CD8-positive, alpha-beta memory T cell (primary cell): Measurements from ENCODE around the gene APOF. TPM values are rescaled to one million over a fixed set of nuclear protein-coding genes. Genes with fewer than 3 reads are reported as not detected.
"Not testable (repeated sequence)": the region's sequence is repeated elsewhere in the genome, so short reads cannot be mapped to it uniquely, and the experiment has no call there.

Experiments
- CTCF ChIA-PET: fragments of 350-600 bp; sonication (Branson Sonifier 250); formaldehyde crosslinking; loops from one replicate; lab custom pipeline; 2021; ENCODE audit warnings: antibody characterized with exemption; lab: Charles Lee
- POLR2A ChIA-PET: fragments of 350-600 bp; sonication (Branson Sonifier 250); formaldehyde crosslinking; loops from one replicate; lab custom pipeline; 2021; ENCODE audit warnings: antibody characterized with exemption; lab: Charles Lee
- DNase-seq, 5 donors: peaks; one replicate each; pipeline versions ENCODE4 v3.0.0 to v3.0.0-alpha.2; 2020 to 2022; ENCODE audit warnings: mixed read lengths in 1 of 5
- H3K27ac ChIP-seq: one replicate; pipeline ENCODE4 v1.7.0; 2013; ENCODE audit warnings: low read depth, mild to moderate bottlenecking, low read length, moderate library complexity
- H3K27me3 ChIP-seq: 2 replicates; pipeline ENCODE4 v1.7.0; 2013; ENCODE audit warnings: low read length, mild to moderate bottlenecking; ENCODE audit not compliant: insufficient read depth, poor library complexity, severe bottlenecking
- H3K36me3 ChIP-seq: 2 replicates; pipeline ENCODE4 v1.7.0; 2013; ENCODE audit warnings: mild to moderate bottlenecking, low read length, moderate library complexity; ENCODE audit not compliant: insufficient read depth
- H3K4me1 ChIP-seq: 2 replicates; pipeline ENCODE4 v1.7.0; 2013; ENCODE audit warnings: mild to moderate bottlenecking, low read length, moderate library complexity; ENCODE audit not compliant: insufficient read depth
- H3K4me3 ChIP-seq: 2 replicates; pipeline ENCODE4 v1.7.0; 2013; ENCODE audit warnings: mild to moderate bottlenecking, low read length
- H3K9me3 ChIP-seq: 2 replicates; pipeline ENCODE4 v1.7.0; 2013; ENCODE audit warnings: mild to moderate bottlenecking, low read length
- H3K27ac Mint-ChIP-seq, 8 donors: one replicate each; pipeline ENCODE4 v1.8.0; 2020 to 2021; ENCODE audit warnings: mixed read lengths in 8 of 8, mild to moderate bottlenecking in 6 of 8, inconsistent platforms in 3 of 8, moderate library complexity in 3 of 8
- H3K27me3 Mint-ChIP-seq, 2 donors: one replicate each; pipeline ENCODE4 v1.8.0; 2020 to 2021; ENCODE audit warnings: mixed read lengths in 2 of 2, mild to moderate bottlenecking in 1 of 2, moderate library complexity in 1 of 2
- H3K36me3 Mint-ChIP-seq, 3 donors: one replicate each; pipeline ENCODE4 v1.8.0; 2020 to 2021; ENCODE audit warnings: mixed read lengths in 3 of 3, inconsistent platforms in 1 of 3, mild to moderate bottlenecking in 1 of 3
- H3K4me1 Mint-ChIP-seq, 3 donors: one replicate each; pipeline ENCODE4 v1.8.0; 2020 to 2021; ENCODE audit warnings: mixed read lengths in 3 of 3, inconsistent platforms in 1 of 3, mild to moderate bottlenecking in 1 of 3
- H3K4me3 Mint-ChIP-seq, 7 donors: one replicate each; pipeline ENCODE4 v1.8.0; 2020 to 2021; ENCODE audit warnings: mixed read lengths in 7 of 7, mild to moderate bottlenecking in 6 of 7, moderate library complexity in 4 of 7, inconsistent platforms in 2 of 7
- H3K9me3 Mint-ChIP-seq, 5 donors: one replicate each; pipeline ENCODE4 v1.8.0; 2020 to 2022; ENCODE audit warnings: mixed read lengths in 5 of 5, mild to moderate bottlenecking in 3 of 5, moderate library complexity in 2 of 5, inconsistent platforms in 1 of 5
- polyA plus RNA-seq: library from polyadenylated mRNA; unstranded; fragments of 300-500 nt; fragmentation: Illumina TruSeq; gene quantifications from one replicate; pipeline ENCODE4 v1.2.3, GENCODE V29; 2021
- total RNA-seq, 2 experiments: library from RNA; stranded (reverse); gene quantifications; one replicate each; pipeline ENCODE4 v1.2.3, GENCODE V29; 2021

APOF gene
- total and polyA plus RNA-seq, 3 experiments from 2014 or later, result not detected

DNA sequence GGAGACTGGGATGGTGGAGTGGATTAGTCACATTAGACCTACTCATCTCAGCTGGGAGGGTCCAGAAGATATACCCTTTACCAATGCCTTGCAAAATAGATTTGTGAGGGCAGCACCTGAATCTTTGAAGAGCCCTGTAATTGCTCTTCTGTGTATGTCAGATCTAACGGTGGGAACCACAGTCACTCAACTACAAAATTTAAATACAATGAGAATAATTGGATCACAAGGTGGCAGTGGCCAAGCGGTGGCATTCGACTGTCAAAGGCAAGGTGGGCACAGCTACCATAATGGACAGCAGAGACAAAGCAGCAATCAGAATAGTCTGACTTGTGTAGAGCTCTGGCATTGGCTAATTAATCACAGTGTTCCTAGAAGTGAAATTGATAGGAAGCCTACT is 36.8 kb upstream of the APOF start:
- H3K27ac Mint-ChIP-seq, H3K4me3 Mint-ChIP-seq, H3K36me3 ChIP-seq, H3K27me3 Mint-ChIP-seq, H3K27ac ChIP-seq, H3K27me3 ChIP-seq, H3K4me3 ChIP-seq, DNase-seq, H3K4me1 Mint-ChIP-seq, H3K9me3 ChIP-seq, POLR2A ChIA-PET, CTCF ChIA-PET, H3K4me1 ChIP-seq: not testable (repeated sequence)
- H3K36me3 Mint-ChIP-seq, result peaks cover 0 to 12% (median 3%) of the 10 kb centered on the region in 3 donors
- peaks cover 4 to 17% (median 10%) of the 10 kb centered on the region in 5 donors for H3K9me3 Mint-ChIP-seq

DNA sequence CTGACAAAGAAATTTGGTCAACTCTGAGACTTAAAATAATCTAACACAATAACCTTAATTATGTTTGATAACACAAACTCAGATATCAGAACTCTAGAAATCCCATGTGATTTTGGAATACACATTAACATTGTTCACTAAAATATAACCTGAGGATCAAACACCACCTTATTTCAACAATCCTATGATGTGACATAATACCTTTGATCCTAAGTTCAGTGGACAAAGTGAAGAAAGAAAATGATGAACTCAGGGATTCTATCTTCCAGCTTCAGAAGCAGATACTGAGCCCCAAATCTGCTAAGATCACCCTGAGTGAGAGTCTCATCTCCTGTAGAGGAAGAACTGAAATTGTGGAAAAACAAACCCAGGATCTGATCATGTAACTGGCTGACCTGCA is 35.7 kb upstream of the APOF start:
- no peak overlapping the region for H3K27ac ChIP-seq
- ChIA-PET CTCF (no interaction called here), POLR2A (interaction anchor here (0.5 kb wide), 1 partner anchor 52 kb away, joined by 3 read pairs; no protein-coding TSS in a partner anchor)
- peaks cover 0 to 12% (median 3%) of the 10 kb centered on the region in 3 donors for H3K36me3 Mint-ChIP-seq
- H3K4me3 Mint-ChIP-seq, result no peak overlapping the region
- peaks cover 4 to 17% (median 10%) of the 10 kb centered on the region in 5 donors for H3K9me3 Mint-ChIP-seq
- no peaks in the 10 kb centered on the region for H3K27me3 ChIP-seq
- H3K27me3 Mint-ChIP-seq, result peaks cover 0 to 1% of the 10 kb centered on the region in 2 donors
- no peaks in the 10 kb centered on the region for H3K4me1 Mint-ChIP-seq
- H3K27ac Mint-ChIP-seq, result no peak overlapping the region
- no peaks in the 10 kb centered on the region for H3K9me3 ChIP-seq
- no peaks in the 10 kb centered on the region for H3K4me1 ChIP-seq
- no peaks in the 10 kb centered on the region for H3K36me3 ChIP-seq
- no peak for DNase-seq
- no peak overlapping the region for H3K4me3 ChIP-seq

DNA sequence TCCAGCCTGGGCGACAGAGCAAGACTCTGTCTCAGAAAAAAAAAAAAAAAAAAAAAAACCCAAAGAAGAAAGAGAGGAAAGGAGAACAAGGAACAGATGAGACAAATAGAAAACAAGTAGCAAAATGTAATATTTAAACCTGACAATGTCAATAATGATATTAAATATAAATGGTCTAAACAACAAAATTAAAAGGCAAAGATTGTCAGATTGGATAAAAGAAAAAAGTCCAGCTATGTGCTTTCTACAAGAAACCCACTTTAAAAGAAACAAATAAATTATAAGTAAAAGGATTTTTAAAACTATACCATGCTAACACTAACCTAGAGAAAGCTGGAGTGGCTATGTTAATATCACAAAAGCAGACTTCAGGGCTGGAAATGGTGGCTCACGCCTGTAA is 29.7 kb upstream of the APOF start:
- Histone ChIP-seq H3K27ac (no peak overlapping the region), H3K36me3 (no peaks in the 10 kb centered on the region), H3K9me3 (no peaks in the 10 kb centered on the region), H3K27me3 (no peaks in the 10 kb centered on the region), H3K4me3 (no peak overlapping the region), H3K4me1 (no peaks in the 10 kb centered on the region)
- no peaks in the 10 kb centered on the region for H3K27me3 Mint-ChIP-seq
- H3K4me3 Mint-ChIP-seq, result no peak overlapping the region
- ChIA-PET POLR2A (no interaction called here), CTCF (no interaction called here)
- H3K9me3 Mint-ChIP-seq, result peaks cover 0 to 2% (median 0%) of the 10 kb centered on the region in 5 donors
- H3K27ac Mint-ChIP-seq, result no peak overlapping the region
- no peaks in the 10 kb centered on the region for H3K4me1 Mint-ChIP-seq
- no peaks in the 10 kb centered on the region for H3K36me3 Mint-ChIP-seq
- no peak for DNase-seq

DNA sequence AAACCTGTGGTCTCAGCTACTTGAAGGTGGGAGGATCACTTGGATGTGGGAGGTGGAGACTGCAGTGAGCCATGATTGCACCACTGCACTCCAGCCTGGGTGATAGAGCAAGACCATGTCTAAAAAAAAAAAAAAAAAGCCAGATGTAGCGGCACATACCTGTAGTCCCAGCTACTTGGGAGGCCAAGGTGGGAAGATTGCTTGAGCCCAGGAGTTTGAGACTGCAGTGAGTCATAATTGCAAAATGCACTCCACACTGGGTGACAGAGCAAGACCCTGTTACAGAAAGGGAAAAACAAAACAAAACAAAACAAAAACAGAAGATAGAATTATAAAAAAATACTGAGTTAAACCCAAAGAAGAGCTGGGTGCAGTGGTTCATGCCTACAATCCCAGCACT is 29.1 kb upstream of the APOF start:
- Mint-ChIP-seq H3K4me3 (no peak overlapping the region), H3K27me3 (no peaks in the 10 kb centered on the region), H3K4me1 (no peaks in the 10 kb centered on the region), H3K36me3 (no peaks in the 10 kb centered on the region), H3K9me3 (peaks cover 0 to 2% (median 0%) of the 10 kb centered on the region in 5 donors), H3K27ac (no peak overlapping the region)
- H3K4me3 ChIP-seq, result no peak overlapping the region
- H3K27me3 ChIP-seq, result no peaks in the 10 kb centered on the region
- POLR2A ChIA-PET, result no interaction called here
- no peak for DNase-seq
- no peaks in the 10 kb centered on the region for H3K9me3 ChIP-seq
- H3K4me1 ChIP-seq, result no peaks in the 10 kb centered on the region
- CTCF ChIA-PET, result no interaction called here
- no peaks in the 10 kb centered on the region for H3K36me3 ChIP-seq
- H3K27ac ChIP-seq, result no peak overlapping the region

DNA sequence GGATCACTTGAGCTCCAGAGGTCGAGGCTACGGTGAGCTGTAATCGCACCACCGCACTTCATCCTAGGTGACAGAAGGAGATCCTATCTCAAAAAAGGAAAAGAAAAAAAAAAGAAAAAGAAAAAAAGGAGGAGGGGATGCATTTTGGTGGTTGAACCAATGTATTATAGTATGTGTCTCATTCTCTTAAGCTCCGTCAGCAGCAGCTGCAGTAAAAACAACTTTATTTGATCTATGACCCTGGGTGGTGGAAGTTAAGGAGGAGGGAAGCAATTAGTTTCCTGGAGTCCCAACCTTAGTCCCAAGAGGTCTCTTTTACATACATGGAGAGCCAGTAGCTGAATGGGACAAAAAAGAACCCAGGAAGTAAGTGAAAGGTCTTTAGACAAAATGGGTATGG is 26.8 kb upstream of the APOF start:
- H3K27me3 Mint-ChIP-seq, result peaks cover 0 to 2% of the 10 kb centered on the region in 2 donors
- no peaks in the 10 kb centered on the region for H3K36me3 Mint-ChIP-seq
- Histone ChIP-seq H3K36me3 (no peaks in the 10 kb centered on the region), H3K9me3 (no peaks in the 10 kb centered on the region), H3K27me3 (no peaks in the 10 kb centered on the region), H3K4me3 (no peak overlapping the region), H3K4me1 (no peaks in the 10 kb centered on the region), H3K27ac (no peak overlapping the region)
- peak overlapping the region in 1 of 8 donors; percentile 51 for H3K27ac Mint-ChIP-seq
- H3K9me3 Mint-ChIP-seq, result peaks cover 0 to 2% (median 0%) of the 10 kb centered on the region in 5 donors
- no peaks in the 10 kb centered on the region for H3K4me1 Mint-ChIP-seq
- no peak for DNase-seq
- ChIA-PET POLR2A (no interaction called here), CTCF (interaction anchor here (1.1 kb wide), 1 partner anchor 72 kb away, joined by 3 read pairs; no protein-coding TSS in a partner anchor)
- H3K4me3 Mint-ChIP-seq, result no peak overlapping the region

DNA sequence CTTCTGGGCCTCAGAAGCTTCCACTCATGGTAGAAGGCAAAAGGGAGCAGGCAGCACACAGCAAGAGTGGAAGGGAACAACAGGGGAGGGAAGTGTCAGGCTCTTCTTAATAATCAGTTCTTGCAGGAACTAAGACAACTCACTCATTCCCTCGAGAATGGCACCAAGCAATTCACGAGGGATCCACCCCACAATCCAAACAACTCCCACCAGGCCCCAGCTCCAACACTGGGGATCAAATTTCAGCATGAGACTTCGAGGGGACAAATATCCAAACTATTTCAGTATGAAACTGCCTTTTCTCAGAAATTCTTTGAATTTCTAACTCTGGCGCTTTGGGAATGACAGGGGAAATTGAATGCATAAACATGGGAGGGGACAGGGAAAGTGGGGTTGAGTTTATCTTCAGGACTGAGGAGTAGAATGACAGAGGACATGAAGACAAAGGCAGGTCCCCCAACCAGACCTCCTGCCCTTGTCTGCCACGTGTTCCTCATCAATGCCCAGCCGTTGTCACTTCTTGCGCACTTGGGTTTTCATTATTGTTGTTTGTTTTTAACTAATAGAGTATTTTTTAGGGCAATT is 24.6 kb upstream of the APOF start:
- CTCF ChIA-PET, result interaction anchor here (1.0 kb wide), 1 partner anchor 77 kb away, joined by 3 read pairs; no protein-coding TSS in a partner anchor
- no peaks in the 10 kb centered on the region for H3K36me3 ChIP-seq
- H3K4me1 Mint-ChIP-seq, result no peaks in the 10 kb centered on the region
- H3K27ac Mint-ChIP-seq, result peak overlapping the region in 1 of 8 donors; percentile 51
- H3K4me3 ChIP-seq, result no peak overlapping the region
- no peaks in the 10 kb centered on the region for H3K27me3 ChIP-seq
- POLR2A ChIA-PET, result no interaction called here
- H3K9me3 ChIP-seq, result no peaks in the 10 kb centered on the region
- peaks cover 0 to 2% (median 0%) of the 10 kb centered on the region in 5 donors for H3K9me3 Mint-ChIP-seq
- H3K27me3 Mint-ChIP-seq, result peaks cover 0 to 3% of the 10 kb centered on the region in 2 donors
- no peak overlapping the region for H3K4me3 Mint-ChIP-seq
- no peaks in the 10 kb centered on the region for H3K4me1 ChIP-seq
- DNase-seq, result no peak
- H3K36me3 Mint-ChIP-seq, result no peaks in the 10 kb centered on the region
- no peak overlapping the region for H3K27ac ChIP-seq

DNA sequence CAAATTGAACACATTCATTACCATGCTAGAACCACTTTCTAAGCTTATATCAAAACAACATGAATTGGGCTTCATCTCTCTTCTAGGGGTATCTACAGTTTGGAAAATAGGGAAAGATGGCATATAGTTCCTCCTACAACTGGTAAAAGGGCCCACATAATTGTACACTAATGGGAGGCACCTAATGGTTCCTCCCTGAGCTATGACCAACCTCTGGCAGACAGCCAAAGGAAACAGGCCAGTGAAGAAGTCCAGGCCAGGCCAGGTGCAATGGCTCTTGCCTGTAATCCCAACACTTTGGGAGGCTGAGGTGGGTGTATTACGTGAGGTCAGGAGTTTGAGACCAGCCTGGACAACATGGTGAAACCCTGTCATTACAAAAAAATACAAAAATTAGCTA is 23.2 kb upstream of the APOF start:
- no peaks in the 10 kb centered on the region for H3K9me3 ChIP-seq
- no peaks in the 10 kb centered on the region for H3K4me1 Mint-ChIP-seq
- H3K27me3 ChIP-seq, result no peaks in the 10 kb centered on the region
- no peak overlapping the region for H3K27ac ChIP-seq
- no peaks in the 10 kb centered on the region for H3K36me3 Mint-ChIP-seq
- no peak overlapping the region for H3K27ac Mint-ChIP-seq
- no peak for DNase-seq
- no peaks in the 10 kb centered on the region for H3K36me3 ChIP-seq
- no peaks in the 10 kb centered on the region for H3K4me1 ChIP-seq
- H3K27me3 Mint-ChIP-seq, result peaks cover 0 to 3% of the 10 kb centered on the region in 2 donors
- ChIA-PET CTCF (interaction anchor here (1.0 kb wide), 1 partner anchor 78 kb away, joined by 3 read pairs; no protein-coding TSS in a partner anchor), POLR2A (no interaction called here)
- no peak overlapping the region for H3K4me3 Mint-ChIP-seq
- H3K9me3 Mint-ChIP-seq, result no peaks in the 10 kb centered on the region
- no peak overlapping the region for H3K4me3 ChIP-seq

DNA sequence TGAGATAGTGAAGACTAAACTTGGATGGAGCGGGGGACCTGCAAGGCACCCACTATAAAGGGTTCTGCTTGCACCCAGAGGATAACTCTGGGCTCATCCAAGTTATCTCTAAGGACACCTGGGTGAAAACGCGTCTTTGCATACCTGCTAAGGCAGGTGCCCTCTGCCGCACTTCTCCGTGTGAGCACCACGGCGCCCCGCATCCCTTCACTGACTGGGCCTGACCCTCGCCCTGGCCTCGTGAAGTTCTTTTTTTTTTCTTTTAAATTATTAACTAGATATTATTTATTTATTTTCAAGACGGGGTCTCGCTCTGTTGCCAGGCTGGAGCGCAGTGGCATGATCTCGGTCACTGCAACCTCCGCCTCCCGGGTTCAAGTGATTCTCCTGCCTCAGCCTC is 20.0 kb upstream of the APOF start:
- Mint-ChIP-seq H3K36me3 (no peaks in the 10 kb centered on the region), H3K27ac (no peak overlapping the region), H3K4me1 (no peaks in the 10 kb centered on the region), H3K27me3 (peaks cover 0 to 3% of the 10 kb centered on the region in 2 donors), H3K9me3 (no peaks in the 10 kb centered on the region), H3K4me3 (no peak overlapping the region)
- ChIA-PET POLR2A (no interaction called here), CTCF (interaction anchor here (1.4 kb wide), 1 partner anchor 15 kb away, joined by 3 read pairs; no protein-coding TSS in a partner anchor)
- H3K4me3 ChIP-seq, result no peak overlapping the region
- no peaks in the 10 kb centered on the region for H3K4me1 ChIP-seq
- no peaks in the 10 kb centered on the region for H3K36me3 ChIP-seq
- no peaks in the 10 kb centered on the region for H3K27me3 ChIP-seq
- no peak overlapping the region for H3K27ac ChIP-seq
- H3K9me3 ChIP-seq, result no peaks in the 10 kb centered on the region
- DNase-seq, result no peak
